Kidney tubule cell (primary cell): Measurements from ENCODE around the gene EMD.

Source experiments
- DNase-seq: peaks from one replicate; pipeline ENCODE4 v3.0.0-alpha.2; 2018; ENCODE audit warnings: low spot score

Gene EMD

GRCh38 chrX:154419189-154419588 is 40.1 kb downstream of the EMD start:
- no peak for DNase-seq

- DNase-seq, result no peak
These were observed 40.8 kb downstream of the EMD start for GRCh38 chrX:154419688-154420401.

DNA sequence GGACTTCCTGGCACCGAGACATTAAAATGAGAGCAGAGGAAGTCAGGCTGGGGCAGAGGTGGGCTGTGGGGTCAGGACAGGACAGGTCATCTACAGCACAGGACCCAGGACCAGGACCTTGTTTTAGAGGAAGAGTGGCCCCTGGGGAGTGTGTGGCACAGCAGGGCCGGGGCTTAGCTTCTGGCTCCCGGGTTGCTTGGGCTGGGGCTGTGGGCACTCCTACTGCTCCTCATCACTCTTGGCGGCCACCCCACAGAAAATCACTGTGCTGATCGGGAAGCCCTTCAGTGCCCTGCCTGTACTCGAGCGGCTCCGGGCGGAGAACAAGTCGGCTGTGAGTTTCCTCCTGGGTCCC is 41.3 kb downstream of the EMD start:
- no peak for DNase-seq

- DNase-seq, result peak; percentile 27
These were observed 48.0 kb downstream of the EMD start for GRCh38 chrX:154426916-154427770.

DNA sequence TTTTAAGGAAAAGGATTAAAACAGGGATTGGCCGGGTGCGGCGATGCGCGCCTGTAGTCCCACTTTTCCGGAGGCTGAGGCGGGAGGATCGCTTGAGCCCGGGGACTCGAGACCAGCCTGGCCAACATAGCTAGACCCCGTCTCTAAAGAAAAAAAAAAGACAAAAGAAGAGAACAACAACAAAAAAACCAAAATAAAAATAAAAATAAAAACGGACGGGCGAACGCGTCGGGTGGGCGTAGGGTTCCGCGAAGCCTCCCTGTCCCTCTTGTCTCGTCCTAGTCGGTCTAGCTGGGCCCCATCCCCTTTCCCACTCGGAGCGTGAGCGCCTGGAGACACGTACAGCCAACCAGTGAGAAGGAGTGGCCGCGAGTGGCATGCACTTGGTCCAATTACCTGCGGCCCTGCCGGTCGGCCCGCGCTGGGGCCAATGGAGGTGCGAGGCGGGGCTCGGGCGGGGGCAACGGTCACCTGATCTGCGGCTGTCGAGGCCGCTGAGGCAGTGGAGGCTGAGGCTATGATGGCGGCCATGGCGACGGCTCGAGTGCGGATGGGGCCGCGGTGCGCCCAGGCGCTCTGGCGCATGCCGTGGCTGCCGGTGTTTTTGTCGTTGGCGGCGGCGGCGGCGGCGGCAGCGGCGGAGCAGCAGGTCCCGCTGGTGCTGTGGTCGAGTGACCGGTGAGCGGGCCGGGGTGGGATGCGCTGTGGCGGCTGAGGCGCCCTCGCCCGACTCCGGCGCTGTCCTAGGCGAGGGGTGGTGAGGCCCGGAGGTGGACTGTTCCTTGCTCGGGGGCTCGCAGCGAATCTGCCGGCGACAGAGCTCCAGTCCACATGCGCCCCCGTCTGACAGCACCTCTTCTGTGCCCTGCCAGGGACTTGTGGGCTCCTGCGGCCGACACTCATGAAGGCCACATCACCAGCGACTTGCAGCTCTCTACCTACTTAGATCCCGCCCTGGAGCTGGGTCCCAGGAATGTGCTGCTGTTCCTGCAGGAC is 49.4 kb downstream of the EMD start, which contains the start of gene ATP6AP1:
Gene ATP6AP1, plus strand, starts transcription at position 502 of the 996 bp plus-strand sequence. Its CDS starts 16 bp downstream, at position 518.
- DNase-seq, result peak; percentile 92

DNA sequence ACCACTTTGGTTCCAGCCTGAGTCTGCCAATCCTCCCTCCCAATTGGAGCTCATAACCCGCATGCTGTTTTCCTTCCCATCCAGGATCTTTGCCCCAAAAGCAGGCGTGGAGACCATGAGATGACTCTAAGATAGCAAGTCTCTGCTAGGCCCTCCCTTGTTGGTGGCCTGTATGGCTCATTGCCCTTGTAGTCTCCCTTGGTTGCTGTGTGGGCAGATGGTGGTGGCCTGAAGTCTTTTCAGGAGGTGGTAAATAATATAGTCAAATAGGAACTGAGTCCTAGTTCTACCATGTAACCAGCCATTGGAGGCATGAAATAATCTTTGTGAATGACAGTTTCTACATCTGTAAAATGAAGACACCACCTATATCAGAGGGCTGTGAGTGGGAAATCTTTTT is 50.6 kb downstream of the EMD start:
- no peak for DNase-seq

DNA sequence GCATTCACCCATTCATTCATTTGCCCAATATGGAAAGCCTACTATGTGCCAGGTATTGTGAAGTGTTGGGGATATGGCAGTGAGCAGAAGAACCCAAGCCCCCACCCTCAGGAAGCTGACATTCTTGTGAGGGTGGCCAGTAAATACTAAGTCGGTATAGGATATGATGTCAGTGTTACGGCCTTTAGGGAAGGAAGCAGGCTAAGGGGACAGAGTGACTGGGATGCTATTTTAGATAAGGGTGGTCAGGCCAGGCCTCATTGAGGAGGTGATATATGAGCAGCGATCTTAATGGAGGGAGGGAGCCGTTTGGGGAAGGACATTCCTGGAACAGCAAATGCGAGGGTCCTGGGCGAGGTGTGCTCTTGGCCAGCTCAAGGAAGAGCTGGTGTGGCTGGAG is 51.4 kb downstream of the EMD start:
- no peak for DNase-seq

- no peak for DNase-seq
These were observed 51.8 kb downstream of the EMD start for GRCh38 chrX:154430916-154431315.
